Loucy (cell line): Measurements from ENCODE around the gene ERICH4.
"Not testable (repeated sequence)": the region's sequence is repeated elsewhere in the genome, so short reads cannot be mapped to it uniquely, and the experiment has no call there.

Experiments
- H2AFZ ChIP-seq: fragments of 200-600 bp; sonication (generic); 2 replicates; pipeline ENCODE4 v1.6.0; 2016; ENCODE audit warnings: antibody characterized with exemption, mild to moderate bottlenecking, low read length, moderate library complexity
- H3F3A ChIP-seq: fragments of 200-600 bp; 2 replicates; pipeline ENCODE4 v1.6.0; 2016; ENCODE audit warnings: antibody characterized with exemption, low read depth, mild to moderate bottlenecking
- H3K27me3 ChIP-seq: fragments of 200-600 bp; sonication (generic); 2 replicates; pipeline ENCODE4 v1.6.1; 2014; ENCODE audit warnings: low read length, mild to moderate bottlenecking; ENCODE audit not compliant: insufficient read depth, poor library complexity, severe bottlenecking
- H3K36me3 ChIP-seq: fragments of 200-600 bp; sonication (generic); 2 replicates; pipeline ENCODE4 v1.6.1; 2016; ENCODE audit warnings: low read length; ENCODE audit not compliant: insufficient read depth
- H3K4me1 ChIP-seq: fragments of 200-600 bp; sonication (generic); 2 replicates; pipeline ENCODE4 v1.5.1; 2014; ENCODE audit warnings: low read length, mild to moderate bottlenecking; ENCODE audit not compliant: insufficient read depth, poor library complexity, severe bottlenecking
- H3K4me2 ChIP-seq: fragments of 200-600 bp; sonication (generic); 2 replicates; pipeline ENCODE4 v1.6.0; 2014; ENCODE audit warnings: antibody characterized with exemption, low read length, low read depth, mild to moderate bottlenecking; ENCODE audit not compliant: poor library complexity, severe bottlenecking
- H3K4me3 ChIP-seq: fragments of 200-600 bp; sonication (generic); 2 replicates; pipeline ENCODE4 v1.5.1; 2014; ENCODE audit warnings: low read length, mild to moderate bottlenecking, mixed read lengths; ENCODE audit not compliant: poor library complexity, severe bottlenecking
- H3K79me2 ChIP-seq: fragments of 200-600 bp; sonication (generic); 2 replicates; pipeline ENCODE4 v1.6.1; 2014; ENCODE audit warnings: low read length; ENCODE audit not compliant: insufficient read depth
- H3K9ac ChIP-seq: fragments of 200-600 bp; sonication (generic); 2 replicates; pipeline ENCODE4 v1.6.0; 2014; ENCODE audit warnings: mild to moderate bottlenecking, low read depth, low read length, moderate library complexity; ENCODE audit not compliant: poor library complexity, severe bottlenecking
- H3K9me2 ChIP-seq: fragments of 200-600 bp; sonication (generic); replicated peaks from 2 replicates; pipeline ENCODE4 v1.6.1; 2016; ENCODE audit warnings: low read depth, low read length, mixed read lengths
- H3K9me3 ChIP-seq: fragments of 200-600 bp; sonication (generic); 2 replicates; pipeline ENCODE4 v1.6.1; 2014; ENCODE audit warnings: mild to moderate bottlenecking, antibody characterized with exemption, low read length, low read depth; ENCODE audit not compliant: insufficient read depth
- H4K20me1 ChIP-seq: fragments of 200-600 bp; sonication (generic); 2 replicates; pipeline ENCODE4 v1.6.0; 2014; ENCODE audit warnings: antibody characterized with exemption, low read length, mild to moderate bottlenecking; ENCODE audit not compliant: insufficient read depth, poor library complexity, severe bottlenecking
- CTCF ChIP-seq: fragments of 200-600 bp; sonication (generic); conservative IDR thresholded peaks from 2 replicates; pipeline ENCODE4 v1.5.1; 2014; ENCODE audit warnings: mild to moderate bottlenecking, antibody characterized with exemption, low read length
- EZH2phosphoT487 ChIP-seq: fragments of 200-600 bp; IDR thresholded peaks from 2 replicates; pipeline ENCODE4 v1.6.1; 2018; ENCODE audit warnings: antibody characterized with exemption, mild to moderate bottlenecking, moderate library complexity, borderline replicate concordance

ERICH4 gene

GRCh38 chr19:41457241-41457640 lies 14.3 kb downstream of the ERICH4 start:
- Histone ChIP-seq H3K4me1 (no peaks in the 10 kb centered on the region), H3K36me3 (no peaks in the 10 kb centered on the region), H3K79me2 (no peaks in the 10 kb centered on the region), H3K9me3 (no peaks in the 10 kb centered on the region), H2AFZ (no peak overlapping the region), H4K20me1 (no peaks in the 10 kb centered on the region), H3K4me3 (no peak overlapping the region), H3K27me3 (no peaks in the 10 kb centered on the region), H3K4me2 (no peak overlapping the region), H3F3A (no peaks in the 10 kb centered on the region), H3K9me2 (no peaks in the 10 kb centered on the region), H3K9ac (no peak overlapping the region)
- no peak for TF ChIP-seq EZH2phosphoT487
- TF ChIP-seq CTCF, result no peak

- H3K27me3 ChIP-seq, result no peaks in the 10 kb centered on the region
- no peaks in the 10 kb centered on the region for H3K36me3 ChIP-seq
- no peaks in the 10 kb centered on the region for H3K9me3 ChIP-seq
- H4K20me1 ChIP-seq, result no peaks in the 10 kb centered on the region
- H3K79me2 ChIP-seq, result no peaks in the 10 kb centered on the region
- no peaks in the 10 kb centered on the region for H3F3A ChIP-seq
- H3K4me3 ChIP-seq, result no peak overlapping the region
- TF ChIP-seq EZH2phosphoT487 (no peak), CTCF (no peak)
- H3K4me2 ChIP-seq, result no peak overlapping the region
- no peaks in the 10 kb centered on the region for H3K4me1 ChIP-seq
- H3K9ac ChIP-seq, result no peak overlapping the region
- no peaks in the 10 kb centered on the region for H3K9me2 ChIP-seq
- H2AFZ ChIP-seq, result no peak overlapping the region
Measured at GRCh38 chr19:41462497-41462896, 19.5 kb downstream of the ERICH4 start.

GRCh38 chr19:41463257-41464256 lies 20.6 kb downstream of the ERICH4 start:
- H3K4me1 ChIP-seq, H3K4me3 ChIP-seq, H3K27me3 ChIP-seq, H3K79me2 ChIP-seq, H2AFZ ChIP-seq, H4K20me1 ChIP-seq, H3K9me2 ChIP-seq, H3K9me3 ChIP-seq, H3K4me2 ChIP-seq, H3K9ac ChIP-seq, H3K36me3 ChIP-seq, H3F3A ChIP-seq: not testable (repeated sequence)
